ENCODE results near the gene DACH1. TPM values are rescaled to one million over a fixed set of nuclear protein-coding genes. Genes with fewer than 3 reads are reported as not detected.

DACH1 gene
- total RNA-seq, 4 donors from 2014 or later: 0.38 to 5.8 (median 2.5) TPM

DNA sequence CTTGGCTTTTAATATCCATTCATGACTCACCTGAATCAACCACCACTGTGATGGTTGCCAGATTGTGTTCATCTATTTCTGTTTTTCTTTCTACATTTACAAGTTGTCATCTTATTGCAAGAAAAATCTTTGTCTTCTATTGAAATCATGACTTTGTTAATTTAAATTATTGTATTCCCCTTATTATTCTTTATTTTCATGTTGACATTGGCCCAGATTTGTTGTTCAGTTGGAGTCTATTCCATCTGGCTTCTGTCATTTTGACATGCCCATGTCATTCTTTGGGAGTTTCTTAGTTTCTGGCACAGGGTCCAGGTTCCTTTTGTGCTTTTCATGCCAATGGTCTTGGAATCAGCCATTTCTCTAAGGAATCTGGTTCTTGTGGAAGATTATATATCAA is 19.9 kb upstream of the DACH1 start:
- DNase-seq (ENCODE audit: low spot score in 2 of 2): no peak
- intact Hi-C loops (cut with DNase I; ENCODE audit: low total_unique reads): no loop called here
- no peak overlapping the region for H3K4me3 ChIP-seq (ENCODE audit: low read depth, poor library complexity, severe bottlenecking)
- TF ChIP-seq CTCF (IDR thresholded peaks at IDR 0.05) (no peak), POLR2A (IDR thresholded peaks at IDR 0.05) (no peak)

DNA sequence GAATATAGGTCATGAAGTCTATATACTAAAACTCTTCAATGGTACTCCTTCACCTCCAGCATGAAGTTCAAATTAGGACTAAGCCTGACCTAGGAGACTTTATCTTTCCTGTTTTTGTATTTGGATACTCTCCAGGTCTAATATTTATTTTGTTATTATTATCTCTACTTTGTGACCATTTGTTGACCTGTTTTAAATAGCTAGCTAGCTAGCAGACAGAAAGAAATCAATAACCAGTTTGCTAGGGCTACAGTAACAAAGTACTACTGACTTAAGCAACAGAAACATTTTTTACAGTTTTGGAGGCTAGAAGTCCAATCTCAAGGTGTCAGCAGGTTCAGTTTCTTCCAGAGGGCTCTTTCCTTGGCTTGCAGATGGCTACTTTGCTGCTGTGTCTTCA is 15.1 kb upstream of the DACH1 start:
- no peak for DNase-seq (ENCODE audit: low spot score in 2 of 2)
- intact Hi-C loops (cut with DNase I; ENCODE audit: low total_unique reads): no loop called here
- TF ChIP-seq CTCF (IDR thresholded peaks at IDR 0.05): no peak
- TF ChIP-seq POLR2A (IDR thresholded peaks at IDR 0.05): no peak
- no peak overlapping the region for H3K4me3 ChIP-seq (ENCODE audit: low read depth, poor library complexity, severe bottlenecking)

DNA sequence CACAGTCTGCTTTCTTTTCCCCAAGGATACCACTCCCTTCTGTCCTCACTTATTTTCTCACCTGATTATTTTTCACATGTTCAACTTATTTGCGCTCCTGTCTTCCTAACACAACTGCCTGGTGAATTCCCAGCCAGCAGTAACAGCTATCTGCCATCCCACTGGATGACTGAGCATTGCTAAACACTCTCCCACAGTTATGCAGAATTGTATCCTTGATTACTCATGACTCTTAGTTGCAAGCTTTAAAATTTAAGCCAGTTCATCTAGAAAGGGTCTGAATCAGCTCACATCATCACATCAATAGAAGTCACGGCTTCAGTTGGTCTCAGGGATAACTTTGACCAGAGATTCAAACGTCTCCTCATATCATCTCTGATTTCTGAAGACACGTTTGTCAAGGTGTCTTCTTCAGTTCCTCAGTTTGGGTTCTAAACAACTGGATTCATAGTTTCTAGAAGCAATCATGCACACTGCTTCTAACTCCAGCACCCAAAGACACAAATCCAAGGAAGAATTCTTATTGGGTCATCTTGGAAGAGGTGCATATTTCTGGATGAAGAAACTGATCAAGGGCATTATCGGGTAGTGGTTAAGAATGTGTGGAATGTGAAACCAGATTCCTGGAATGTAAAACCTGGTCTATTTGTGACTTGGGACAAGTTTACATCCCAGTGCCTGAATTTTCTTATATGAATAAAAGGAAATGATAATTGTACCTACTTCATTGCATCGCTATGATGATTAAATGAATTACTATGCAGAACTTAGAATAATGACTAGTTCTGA is 13.9 kb upstream of the DACH1 start:
- H3K4me3 ChIP-seq (ENCODE audit: low read depth, poor library complexity, severe bottlenecking): no peak overlapping the region
- intact Hi-C loops (cut with DNase I; ENCODE audit: low total_unique reads): no loop called here
- DNase-seq (ENCODE audit: low spot score in 2 of 2): no peak
- TF ChIP-seq POLR2A (IDR thresholded peaks at IDR 0.05) (no peak), CTCF (IDR thresholded peaks at IDR 0.05) (no peak)
- 76 to 82% methylated on average over 6 of the region's 6 CpGs for WGBS, 2 donors

DNA sequence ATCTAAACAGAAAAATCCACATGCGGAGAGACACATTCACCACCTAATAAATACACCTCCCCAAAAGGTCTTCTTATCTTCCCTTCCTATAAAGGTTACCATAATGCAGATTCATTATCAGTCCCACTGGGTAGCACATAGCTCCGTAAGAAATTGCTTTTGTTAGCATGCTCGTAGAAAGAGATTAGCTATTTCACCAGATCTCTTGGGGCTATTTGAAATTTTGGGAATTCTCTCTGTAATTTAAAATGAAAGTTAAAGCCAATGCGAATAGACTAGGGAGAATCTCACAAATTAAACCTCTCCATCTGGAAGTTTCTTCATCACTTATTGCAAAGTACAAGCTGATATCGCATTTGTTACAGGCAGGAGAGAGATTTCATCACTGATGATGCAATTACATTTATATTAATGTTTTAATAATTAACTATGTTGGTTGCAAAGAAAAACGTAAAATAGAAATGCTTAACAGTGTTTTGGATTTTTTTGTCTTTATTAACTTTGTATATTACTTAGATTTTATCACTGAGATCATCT is 12.9 kb upstream of the DACH1 start:
- DNase-seq (ENCODE audit: low spot score in 2 of 2): no peak
- WGBS, 2 donors: 72 to 73% methylated on average over 6 of the region's 6 CpGs
- TF ChIP-seq POLR2A (IDR thresholded peaks at IDR 0.05) (no peak), CTCF (IDR thresholded peaks at IDR 0.05) (no peak)
- intact Hi-C loops (cut with DNase I; ENCODE audit: low total_unique reads): no loop called here
- no peak overlapping the region for H3K4me3 ChIP-seq (ENCODE audit: low read depth, poor library complexity, severe bottlenecking)

- WGBS, 2 donors: 8 to 11% methylated on average over 3 of the region's 3 CpGs
- intact Hi-C loops (cut with DNase I; ENCODE audit: low total_unique reads): no loop called here
- no peak for DNase-seq (ENCODE audit: low spot score in 2 of 2)
- H3K4me3 ChIP-seq (ENCODE audit: low read depth, poor library complexity, severe bottlenecking): no peak overlapping the region
- TF ChIP-seq POLR2A (IDR thresholded peaks at IDR 0.05) (no peak), CTCF (IDR thresholded peaks at IDR 0.05) (no peak)
These were observed 12.1 kb upstream of the DACH1 start for GRCh38 chr13:71879129-71879535.

- DNase-seq (ENCODE audit: low spot score in 2 of 2): no peak
- TF ChIP-seq CTCF (IDR thresholded peaks at IDR 0.05) (no peak), POLR2A (IDR thresholded peaks at IDR 0.05) (no peak)
- intact Hi-C loops (cut with DNase I; ENCODE audit: low total_unique reads): no loop called here
- WGBS, 2 donors: 57 to 58% methylated on average over 5 of the region's 5 CpGs
- no peak overlapping the region for H3K4me3 ChIP-seq (ENCODE audit: low read depth, poor library complexity, severe bottlenecking)
These were observed 10.3 kb upstream of the DACH1 start for GRCh38 chr13:71877256-71877653.

Data from lower leg skin (tissue), 4 donors.